OCI-LY7 (cell line): ENCODE data around the gene PLEKHS1. TPM values are rescaled to one million over a fixed set of nuclear protein-coding genes. Genes with fewer than 3 reads are reported as not detected.
"Not testable (repeated sequence)": the region's sequence is repeated elsewhere in the genome, so short reads cannot be mapped to it uniquely, and the experiment has no call there.

Experiments used
- BruUV-seq: library from RNA; stranded (reverse); fragments of 400-500 nt; replicated peaks from 2 replicates; lab custom pipeline; 2021; lab: Mats Ljungman, UMichigan
- CTCF ChIA-PET: fragments of 300-600 bp; sonication (Branson Sonifier 250); formaldehyde crosslinking; loops from one replicate; lab custom pipeline; 2022; ENCODE audit warnings: antibody characterized with exemption; ENCODE audit not compliant: unreplicated experiment; lab: Charles Lee
- POLR2A ChIA-PET: fragments of 300-600 bp; sonication (Branson Sonifier 250); formaldehyde crosslinking; loops from one replicate; lab custom pipeline; 2022; ENCODE audit warnings: antibody characterized with exemption; lab: Charles Lee
- DNase-seq: peaks from one replicate; pipeline ENCODE4 v3.0.0-alpha.2; 2015; ENCODE audit warnings: low spot score
- H2AFZ ChIP-seq: fragments of 200-600 bp; sonication (generic), shearing (Covaris generic); 2 replicates; pipeline ENCODE4 v1.6.1; 2014; ENCODE audit warnings: mild to moderate bottlenecking, antibody characterized with exemption, low read length, moderate library complexity
- H3K27ac ChIP-seq: fragments of 200-600 bp; sonication (generic); 2 replicates; pipeline ENCODE4 v1.5.1; 2014; ENCODE audit warnings: mixed run types, low read depth, mild to moderate bottlenecking, moderate library complexity, low read length, inconsistent platforms; ENCODE audit not compliant: poor library complexity, severe bottlenecking
- H3K36me3 ChIP-seq: fragments of 200-600 bp; sonication (generic); 2 replicates; pipeline ENCODE4 v1.6.1; 2014; ENCODE audit warnings: mild to moderate bottlenecking, antibody characterized with exemption, low read length, moderate library complexity, mixed read lengths; ENCODE audit not compliant: insufficient read depth
- H3K4me1 ChIP-seq: fragments of 200-600 bp; sonication (generic); 2 replicates; pipeline ENCODE4 v1.5.1; 2014; ENCODE audit warnings: mild to moderate bottlenecking, low read length; ENCODE audit not compliant: insufficient read depth, poor library complexity, severe bottlenecking
- H3K4me2 ChIP-seq: fragments of 200-600 bp; sonication (generic); 2 replicates; pipeline ENCODE4 v1.6.1; 2014; ENCODE audit warnings: mild to moderate bottlenecking, low read length
- H3K4me3 ChIP-seq: fragments of 200-600 bp; sonication (generic); 2 replicates; pipeline ENCODE4 v1.5.1; 2014; ENCODE audit warnings: mild to moderate bottlenecking, low read depth, low read length; ENCODE audit not compliant: poor library complexity, severe bottlenecking
- H3K79me2 ChIP-seq: fragments of 200-600 bp; sonication (generic); 2 replicates; pipeline ENCODE4 v1.6.1; 2016; ENCODE audit warnings: low read depth, mild to moderate bottlenecking, low read length, moderate library complexity, mixed read lengths; ENCODE audit not compliant: insufficient read depth
- H3K9me2 ChIP-seq: fragments of 200-600 bp; sonication (generic); 2 replicates; pipeline ENCODE4 v1.6.1; 2016; ENCODE audit warnings: mild to moderate bottlenecking, low read length, mixed read lengths; ENCODE audit not compliant: insufficient read depth
- H3K9me3 ChIP-seq: fragments of 200-600 bp; sonication (generic); 2 replicates; pipeline ENCODE4 v1.6.1; 2014; ENCODE audit warnings: mild to moderate bottlenecking, mixed run types, low read length, mixed read lengths
- H4K20me1 ChIP-seq: fragments of 200-600 bp; sonication (generic); 2 replicates; pipeline ENCODE4 v1.6.1; 2014; ENCODE audit warnings: mild to moderate bottlenecking, antibody characterized with exemption, low read length, moderate library complexity, mixed read lengths; ENCODE audit not compliant: insufficient read depth
- CTCF ChIP-seq: fragments of 200-600 bp; sonication (generic); conservative IDR thresholded peaks from 2 replicates; pipeline ENCODE4 v1.5.1; 2014; ENCODE audit warnings: mild to moderate bottlenecking, antibody characterized with exemption, low read length, moderate library complexity, mixed read lengths
- EZH2phosphoT487 ChIP-seq: fragments of 200-600 bp; sonication (generic); IDR thresholded peaks from 2 replicates; pipeline ENCODE4 v1.6.1; 2018; ENCODE audit warnings: low read depth, borderline replicate concordance, mild to moderate bottlenecking, mixed run types, antibody characterized with exemption, low read length, moderate library complexity, mixed read lengths
- intact Hi-C: fragments of 100-400 bp; cut with micrococcal nuclease; formaldehyde crosslinking; loops from one replicate; pipeline ENCODE4 v1.10.0; 2022; ENCODE audit not compliant: unreplicated experiment
- total RNA-seq, 2 experiments: library from RNA; depleted of rRNA in 1 of 2; stranded (reverse); fragments of >200 nt in 1 of 2; shearing (Covaris generic) in 1 of 2; gene quantifications; 2 replicates each; pipeline ENCODE4 v1.2.3, GENCODE V29; 2014 to 2022

The PLEKHS1 gene
- total RNA-seq, 2 experiments from 2014 or later = not detected

- TF ChIP-seq EZH2phosphoT487 (no peak), CTCF (no peak)
- no peak overlapping the region for H3K27ac ChIP-seq
- no peaks in the 10 kb centered on the region for H3K36me3 ChIP-seq
- H3K4me2 ChIP-seq = no peak overlapping the region
- no peaks in the 10 kb centered on the region for H4K20me1 ChIP-seq
- H3K4me1 ChIP-seq = no peaks in the 10 kb centered on the region
- no peaks in the 10 kb centered on the region for H3K9me2 ChIP-seq
- intact Hi-C loops = no loop called here
- POLR2A ChIA-PET = no interaction called here
- no peaks in the 10 kb centered on the region for H3K79me2 ChIP-seq
- no peak for DNase-seq
- CTCF ChIA-PET = no interaction called here
- BruUV-seq = no TSS peak
- H2AFZ ChIP-seq = no peak overlapping the region
- no peak overlapping the region for H3K4me3 ChIP-seq
- H3K9me3 ChIP-seq = 0 out of 2 replicates have a peak, but pooled peaks cover 4% of the 10 kb centered on the region
These were observed 14.4 kb downstream of the PLEKHS1 start for GRCh38 chr10:113765910-113766309.

- no peak for TF ChIP-seq EZH2phosphoT487
- 0 out of 2 replicates have a peak, but pooled peaks cover 4% of the 10 kb centered on the region for H3K9me3 ChIP-seq
- H3K4me2 ChIP-seq = no peak overlapping the region
- H4K20me1 ChIP-seq = no peaks in the 10 kb centered on the region
- H3K36me3 ChIP-seq = no peaks in the 10 kb centered on the region
- no peaks in the 10 kb centered on the region for H3K9me2 ChIP-seq
- intact Hi-C loops = no loop called here
- DNase-seq = no peak
- ChIA-PET CTCF (no interaction called here), POLR2A (interaction anchor here (0.6 to 1.2 kb wide), 2 partner anchors 34 to 1804 kb away, joined by 3 read pairs; no protein-coding TSS in a partner anchor)
- no peak overlapping the region for H2AFZ ChIP-seq
- no peak overlapping the region for H3K4me3 ChIP-seq
- BruUV-seq = no TSS peak
- no peaks in the 10 kb centered on the region for H3K79me2 ChIP-seq
- H3K4me1 ChIP-seq = no peaks in the 10 kb centered on the region
- H3K27ac ChIP-seq = no peak overlapping the region
These were observed 15.7 kb downstream of the PLEKHS1 start for GRCh38 chr10:113767222-113767621.

DNA sequence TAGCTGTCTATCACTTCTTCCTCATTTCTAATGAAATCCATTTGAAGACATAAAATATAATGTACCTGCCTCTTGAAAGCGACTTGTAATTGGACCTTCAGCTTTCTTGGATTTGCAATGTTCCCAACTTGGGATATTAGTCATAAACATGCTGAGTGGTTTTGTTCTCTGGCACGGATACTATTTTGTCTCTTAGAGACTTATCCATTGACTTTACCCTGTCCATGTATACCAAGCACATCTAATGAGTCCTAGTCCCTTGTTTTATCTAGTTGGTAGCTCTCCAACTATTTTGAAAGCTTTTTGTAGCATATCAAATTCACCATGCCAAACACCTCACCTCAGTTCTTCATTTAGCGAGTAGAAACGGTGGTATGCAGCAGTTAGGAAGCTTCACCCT, 18.9 kb downstream of the PLEKHS1 start:
- no peak overlapping the region for H3K4me2 ChIP-seq
- no peak for DNase-seq

DNA sequence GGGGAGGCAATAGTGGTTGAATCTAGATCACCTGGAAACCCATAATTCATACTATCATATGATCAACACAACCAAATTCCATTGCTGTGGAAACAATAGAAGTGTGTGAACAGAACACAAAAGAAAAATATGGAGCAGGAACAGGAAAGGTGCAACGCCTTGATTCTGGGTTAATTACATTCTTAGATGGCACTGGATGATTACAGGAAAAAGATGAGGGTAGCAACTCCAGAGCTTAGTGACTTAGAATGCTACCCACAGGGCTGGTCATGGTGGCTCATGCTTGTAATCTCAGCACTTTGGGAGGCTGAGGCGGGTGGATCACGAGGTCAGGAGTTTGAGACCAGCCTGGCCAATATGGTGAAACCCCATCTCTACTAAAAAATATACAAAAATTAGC, 19.6 kb downstream of the PLEKHS1 start:
- H3K9me3 ChIP-seq, intact Hi-C loops, CTCF ChIA-PET, DNase-seq, BruUV-seq, H2AFZ ChIP-seq, H3K9me2 ChIP-seq, H4K20me1 ChIP-seq, H3K36me3 ChIP-seq, H3K79me2 ChIP-seq, H3K27ac ChIP-seq, H3K4me2 ChIP-seq, H3K4me3 ChIP-seq, H3K4me1 ChIP-seq: not testable (repeated sequence)
- POLR2A ChIA-PET = interaction anchor here (0.6 to 1.2 kb wide), 2 partner anchors 10 to 1087 kb away, joined by 3 to 4 read pairs; no protein-coding TSS in a partner anchor

More for the DNA sequence above, 18.9 kb downstream of the PLEKHS1 start:
- Histone ChIP-seq H3K9me2 (no peaks in the 10 kb centered on the region), H2AFZ (no peak overlapping the region), H4K20me1 (no peaks in the 10 kb centered on the region), H3K9me3 (no peaks in the 10 kb centered on the region), H3K36me3 (no peaks in the 10 kb centered on the region), H3K4me1 (no peaks in the 10 kb centered on the region), H3K79me2 (no peaks in the 10 kb centered on the region), H3K27ac (no peak overlapping the region), H3K4me3 (no peak overlapping the region)
- CTCF ChIA-PET = no interaction called here
- POLR2A ChIA-PET = interaction anchor here (0.7 to 1.2 kb wide), 2 partner anchors 10 to 17 kb away, joined by 3 to 4 read pairs; no protein-coding TSS in a partner anchor
- TF ChIP-seq EZH2phosphoT487 = no peak
- TF ChIP-seq CTCF = no peak
- intact Hi-C loops = no loop called here
- BruUV-seq = no TSS peak
